ENCODE data around the gene LIPT2. TPM values are rescaled to one million over a fixed set of nuclear protein-coding genes. Genes with fewer than 3 reads are reported as not detected.

LIPT2 gene
- 4.0 TPM for total RNA-seq
- polyA plus RNA-seq (ENCODE audit: insufficient read depth, low read depth, low replicate concordance) = 8.9 TPM
- long read RNA-seq, donor 1, transcript LIPT2-201 (2 exons, 1,018 nt) = major isoform, 5 of 6 reads
- long read RNA-seq, donor 1, partial matches to known transcripts = 0 of 6 reads
- long read RNA-seq, donor 1, other reads (novel, unspliced or antisense) = 0 of 6 reads
- long read RNA-seq, donor 2, transcript LIPT2-201 (2 exons, 1,018 nt) = major isoform, 6 of 7 reads
- long read RNA-seq, donor 2, partial matches to known transcripts = 0 of 7 reads
- long read RNA-seq, donor 2, other reads (novel, unspliced or antisense) = 0 of 7 reads
- long read RNA-seq, donor 3, partial matches to known transcripts = 0 of 5 reads
- long read RNA-seq, donor 3, other reads (novel, unspliced or antisense) = 0 of 5 reads
- long read RNA-seq, donor 4, partial matches to known transcripts = 0 of 4 reads
- long read RNA-seq, donor 4, other reads (novel, unspliced or antisense) = 0 of 4 reads
- long read RNA-seq, donor 5 = 0 reads
- long read RNA-seq, donor 6, partial matches to known transcripts = 0 of 2 reads
- long read RNA-seq, donor 6, other reads (novel, unspliced or antisense) = 0 of 2 reads
- long read RNA-seq, donor 7, transcript LIPT2-201 (2 exons, 1,018 nt) = major isoform, 5 of 5 reads
- long read RNA-seq, donor 7, partial matches to known transcripts = 0 of 5 reads
- long read RNA-seq, donor 7, other reads (novel, unspliced or antisense) = 0 of 5 reads
- long read RNA-seq, donor 8, partial matches to known transcripts = 0 of 4 reads
- long read RNA-seq, donor 8, other reads (novel, unspliced or antisense) = 0 of 4 reads
- long read RNA-seq, donor 9, partial matches to known transcripts = 0 of 4 reads
- long read RNA-seq, donor 9, other reads (novel, unspliced or antisense) = 0 of 4 reads
- long read RNA-seq, donor 10, partial matches to known transcripts = 0 of 3 reads
- long read RNA-seq, donor 10, other reads (novel, unspliced or antisense) = 0 of 3 reads

DNA sequence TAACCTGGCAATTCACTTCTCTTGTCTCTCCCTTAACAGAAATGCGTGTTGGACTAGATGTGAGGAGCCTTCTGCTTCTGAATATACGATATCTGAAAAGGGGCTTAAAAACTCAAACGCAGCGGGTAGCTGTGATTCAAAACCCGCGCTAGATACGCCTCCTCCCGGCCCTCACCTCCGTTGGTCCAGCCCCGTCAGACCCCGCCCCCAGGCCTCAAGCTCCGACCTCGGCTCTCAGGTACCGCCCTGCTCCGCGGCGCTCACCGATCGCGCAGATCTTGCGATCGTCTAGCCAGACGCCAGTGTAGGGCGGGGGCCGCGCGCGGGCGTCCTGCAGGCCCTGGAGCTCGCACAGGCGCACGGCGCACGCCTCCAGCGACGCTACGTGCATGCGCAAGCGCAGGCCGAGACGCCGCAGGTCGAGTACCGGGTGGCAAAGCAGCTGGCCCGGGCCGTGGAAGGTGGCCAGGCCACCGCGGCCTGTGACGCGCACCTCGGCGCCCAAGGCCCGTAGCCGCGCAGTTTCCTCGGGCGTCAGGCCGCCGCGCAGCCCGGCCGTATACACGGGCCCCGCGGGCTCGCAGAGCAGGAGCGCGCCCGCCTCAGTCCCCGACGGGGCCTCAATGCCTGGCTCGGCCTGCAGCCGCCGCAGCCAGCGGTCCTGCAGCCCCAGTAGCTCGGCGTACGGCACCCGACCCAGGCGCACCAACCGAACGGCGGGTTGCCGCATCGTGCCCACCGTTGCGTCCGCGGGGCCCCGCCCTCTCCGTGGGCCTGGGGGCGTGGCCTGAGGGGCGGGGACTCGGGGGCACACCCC is at the start of gene LIPT2:
Gene LIPT2 (minus strand): TSS at position 751 of the 817 bp plus-strand sequence. CDS start 21 bp downstream, at position 730.
- intact Hi-C loops (cut with DNase I) = no loop called here
- TF ChIP-seq, protein P1, sequence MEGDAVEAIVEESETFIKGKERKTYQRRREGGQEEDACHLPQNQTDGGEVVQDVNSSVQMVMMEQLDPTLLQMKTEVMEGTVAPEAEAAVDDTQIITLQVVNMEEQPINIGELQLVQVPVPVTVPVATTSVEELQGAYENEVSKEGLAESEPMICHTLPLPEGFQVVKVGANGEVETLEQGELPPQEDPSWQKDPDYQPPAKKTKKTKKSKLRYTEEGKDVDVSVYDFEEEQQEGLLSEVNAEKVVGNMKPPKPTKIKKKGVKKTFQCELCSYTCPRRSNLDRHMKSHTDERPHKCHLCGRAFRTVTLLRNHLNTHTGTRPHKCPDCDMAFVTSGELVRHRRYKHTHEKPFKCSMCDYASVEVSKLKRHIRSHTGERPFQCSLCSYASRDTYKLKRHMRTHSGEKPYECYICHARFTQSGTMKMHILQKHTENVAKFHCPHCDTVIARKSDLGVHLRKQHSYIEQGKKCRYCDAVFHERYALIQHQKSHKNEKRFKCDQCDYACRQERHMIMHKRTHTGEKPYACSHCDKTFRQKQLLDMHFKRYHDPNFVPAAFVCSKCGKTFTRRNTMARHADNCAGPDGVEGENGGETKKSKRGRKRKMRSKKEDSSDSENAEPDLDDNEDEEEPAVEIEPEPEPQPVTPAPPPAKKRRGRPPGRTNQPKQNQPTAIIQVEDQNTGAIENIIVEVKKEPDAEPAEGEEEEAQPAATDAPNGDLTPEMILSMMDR (IDR thresholded peaks at IDR 0.05; ENCODE audit: borderline replicate concordance, extremely low read depth, insufficient read depth) = no peak
- Histone ChIP-seq H3K9me3 (ENCODE audit: control insufficient read depth in 2 of 3, insufficient read depth in 1 of 3, low read length in 3 of 3) (no peaks in the 10 kb centered on the region), H3K9ac (ENCODE audit: low read length in 3 of 3) (peak within 1 kb of the TSS; percentile 71 to 76 (median 73)), H3K27ac (ENCODE audit: low read depth in 2 of 2, low read length in 2 of 2) (peak within 1 kb of the TSS; percentile 95 to 96), H3K27me3 (ENCODE audit: control insufficient read depth, insufficient read depth, low read length) (no peaks in the 10 kb centered on the region), H3K4me1 (ENCODE audit: control insufficient read depth in 2 of 3, insufficient read depth in 2 of 3, low read depth in 1 of 3, low read length in 3 of 3) (peaks cover 0 to 6% (median 0%) of the 10 kb centered on the region in 3 donors), H3K4me3 (ENCODE audit: low read length in 3 of 3) (peak within 1 kb of the TSS; percentile 81 to 87 (median 86)), H3K36me3 (ENCODE audit: control insufficient read depth in 2 of 3, insufficient read depth in 3 of 3, low read length in 3 of 3) (peaks cover 0 to 6% (median 0%) of the 10 kb centered on the region in 3 donors)
- FAIRE-seq (no peak), DNase-seq (peak; percentile 97 to 99 (median 99))

DNA sequence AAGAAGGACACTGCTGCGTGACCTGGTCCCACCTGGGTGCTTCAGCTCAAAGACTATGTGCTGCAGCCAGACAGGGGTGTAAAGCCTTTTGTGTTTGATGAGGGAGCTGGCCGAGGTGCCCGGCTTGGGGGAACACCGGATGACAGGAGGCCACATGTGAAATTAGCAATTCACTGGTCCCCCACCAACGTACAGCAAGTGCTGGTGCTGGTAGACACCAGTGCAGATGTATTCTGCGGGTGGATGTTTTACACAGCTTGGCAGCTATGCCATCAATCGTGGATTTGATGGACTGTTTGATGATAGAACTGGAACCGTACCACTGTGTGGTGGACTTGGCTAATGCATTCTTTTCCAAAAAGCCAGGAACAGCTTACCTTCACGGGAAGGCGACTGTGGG is 47.9 kb upstream of the LIPT2 start:
- Histone ChIP-seq H3K36me3 (ENCODE audit: control insufficient read depth in 2 of 3, insufficient read depth in 3 of 3, low read length in 3 of 3) (no peaks in the 10 kb centered on the region), H3K9me3 (ENCODE audit: control insufficient read depth in 2 of 3, insufficient read depth in 1 of 3, low read length in 3 of 3) (peaks cover 0 to 7% (median 0%) of the 10 kb centered on the region in 3 donors), H3K9ac (ENCODE audit: low read length in 3 of 3) (no peak overlapping the region), H3K27ac (ENCODE audit: low read depth in 2 of 2, low read length in 2 of 2) (no peak overlapping the region), H3K4me1 (ENCODE audit: control insufficient read depth in 2 of 3, insufficient read depth in 2 of 3, low read depth in 1 of 3, low read length in 3 of 3) (no peaks in the 10 kb centered on the region), H3K27me3 (ENCODE audit: control insufficient read depth, insufficient read depth, low read length) (no peaks in the 10 kb centered on the region), H3K4me3 (ENCODE audit: low read length in 3 of 3) (no peak overlapping the region)
- DNase-seq (no peak), FAIRE-seq (no peak)
- TF ChIP-seq, protein P1 (IDR thresholded peaks at IDR 0.05; ENCODE audit: borderline replicate concordance, extremely low read depth, insufficient read depth) = no peak
- intact Hi-C loops (cut with DNase I) = no loop called here

DNA sequence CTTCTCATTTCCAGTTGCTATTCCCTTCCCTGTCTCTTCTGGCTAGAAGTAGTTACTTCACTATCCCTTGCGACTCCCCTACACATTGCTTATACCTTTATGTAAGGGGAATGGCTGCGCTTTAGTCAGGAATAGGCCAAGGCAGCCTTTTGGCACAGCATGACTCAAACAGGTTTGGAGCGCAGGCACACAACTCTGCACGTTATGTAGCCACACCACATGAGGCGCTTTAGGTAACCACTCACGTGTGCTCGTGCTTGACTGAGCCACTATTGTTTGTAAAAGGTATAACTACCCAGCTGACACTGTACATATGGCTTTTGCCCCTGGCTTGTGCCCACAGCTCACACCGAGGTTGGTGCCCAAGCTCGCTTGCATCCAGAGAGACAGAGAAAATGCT is 46.7 kb upstream of the LIPT2 start:
- intact Hi-C loops (cut with DNase I) = no loop called here
- Histone ChIP-seq H3K4me1 (ENCODE audit: control insufficient read depth in 2 of 3, insufficient read depth in 2 of 3, low read depth in 1 of 3, low read length in 3 of 3) (no peaks in the 10 kb centered on the region), H3K4me3 (ENCODE audit: low read length in 3 of 3) (no peak overlapping the region), H3K9me3 (ENCODE audit: control insufficient read depth in 2 of 3, insufficient read depth in 1 of 3, low read length in 3 of 3) (peaks cover 0 to 7% (median 0%) of the 10 kb centered on the region in 3 donors), H3K36me3 (ENCODE audit: control insufficient read depth in 2 of 3, insufficient read depth in 3 of 3, low read length in 3 of 3) (no peaks in the 10 kb centered on the region), H3K27ac (ENCODE audit: low read depth in 2 of 2, low read length in 2 of 2) (no peak overlapping the region), H3K27me3 (ENCODE audit: control insufficient read depth, insufficient read depth, low read length) (no peaks in the 10 kb centered on the region), H3K9ac (ENCODE audit: low read length in 3 of 3) (no peak overlapping the region)
- FAIRE-seq (no peak), DNase-seq (no peak)
- TF ChIP-seq, protein P1 (IDR thresholded peaks at IDR 0.05; ENCODE audit: borderline replicate concordance, extremely low read depth, insufficient read depth) = no peak
